H9 (cell line): ENCODE measurements around the gene LPAR3. TPM values are rescaled to one million over a fixed set of nuclear protein-coding genes. Genes with fewer than 3 reads are reported as not detected.

Experiments
- DNase-seq: peaks from one replicate; pipeline ENCODE4 v3.0.0-alpha.2; 2017
- H2AFZ ChIP-seq: one replicate; pipeline ENCODE4 v1.6.1; 2013; ENCODE audit warnings: mild to moderate bottlenecking, low read length, control low read depth, moderate library complexity
- H2AK5ac ChIP-seq: 2 replicates; pipeline ENCODE4 v1.6.1; 2013; ENCODE audit warnings: low read length, control low read depth, mixed read lengths; ENCODE audit not compliant: insufficient read length
- H2BK120ac ChIP-seq: one replicate; pipeline ENCODE4 v1.6.1; 2013; ENCODE audit warnings: low read depth, mild to moderate bottlenecking, low read length, control low read depth, inconsistent platforms; ENCODE audit not compliant: poor library complexity, severe bottlenecking
- H2BK12ac ChIP-seq: 2 replicates; pipeline ENCODE4 v1.6.1; 2013; ENCODE audit warnings: low read length, control low read depth, mixed read lengths, low read depth; ENCODE audit not compliant: insufficient read length
- H2BK15ac ChIP-seq: 2 replicates; pipeline ENCODE4 v1.6.1; 2013; ENCODE audit warnings: low read depth, low read length, control low read depth
- H2BK20ac ChIP-seq: one replicate; pipeline ENCODE4 v1.6.1; 2013; ENCODE audit warnings: low read depth, mild to moderate bottlenecking, low read length, control low read depth, inconsistent platforms; ENCODE audit not compliant: poor library complexity, severe bottlenecking
- H2BK5ac ChIP-seq: 2 replicates; pipeline ENCODE4 v1.6.1; 2013; ENCODE audit warnings: low read length, control low read depth, mixed read lengths; ENCODE audit not compliant: insufficient read length
- H3K14ac ChIP-seq: 2 replicates; pipeline ENCODE4 v1.6.1; 2013; ENCODE audit warnings: low read length, control low read depth; ENCODE audit not compliant: insufficient read depth
- H3K18ac ChIP-seq: 2 replicates; pipeline ENCODE4 v1.6.1; 2013; ENCODE audit warnings: low read depth, mild to moderate bottlenecking, mixed read lengths, low read length, control low read depth; ENCODE audit not compliant: insufficient read length
- H3K23ac ChIP-seq: 2 replicates; pipeline ENCODE4 v1.6.1; 2013; ENCODE audit warnings: low read length, control low read depth, mixed read lengths, low read depth; ENCODE audit not compliant: insufficient read length
- H3K23me2 ChIP-seq: 2 replicates; pipeline ENCODE4 v1.6.1; 2013; ENCODE audit warnings: low read depth, mild to moderate bottlenecking, mixed read lengths, low read length, control low read depth; ENCODE audit not compliant: insufficient read length, poor library complexity, severe bottlenecking
- H3K27ac ChIP-seq: 2 replicates; pipeline ENCODE4 v1.5.1; 2013; ENCODE audit warnings: low read length, control low read depth, mixed read lengths, low read depth; ENCODE audit not compliant: insufficient read length
- H3K27me3 ChIP-seq: 2 replicates; pipeline ENCODE4 v1.6.1; 2013; ENCODE audit warnings: low read length, control low read depth, inconsistent platforms; ENCODE audit not compliant: insufficient read depth
- H3K4ac ChIP-seq: 2 replicates; pipeline ENCODE4 v1.6.1; 2013; ENCODE audit warnings: low read depth, mild to moderate bottlenecking, control low read depth, inconsistent platforms, low read length, moderate library complexity
- H3K4me1 ChIP-seq: 2 replicates; pipeline ENCODE4 v1.6.1; 2013; ENCODE audit warnings: low read length, control low read depth, inconsistent platforms; ENCODE audit not compliant: insufficient read depth
- H3K4me2 ChIP-seq: 2 replicates; pipeline ENCODE4 v1.6.1; 2013; ENCODE audit warnings: low read length, control low read depth, mixed read lengths; ENCODE audit not compliant: insufficient read length, insufficient read depth
- H3K56ac ChIP-seq: 2 replicates; pipeline ENCODE4 v1.6.1; 2013; ENCODE audit warnings: low read depth, mild to moderate bottlenecking, mixed read lengths, low read length, control low read depth; ENCODE audit not compliant: insufficient read length
- H3K79me1 ChIP-seq: 2 replicates; pipeline ENCODE4 v1.6.1; 2013; ENCODE audit warnings: low read depth, mild to moderate bottlenecking, moderate library complexity, low read length, control low read depth, inconsistent platforms; ENCODE audit not compliant: insufficient read depth, poor library complexity, severe bottlenecking
- H3K79me2 ChIP-seq: 2 replicates; pipeline ENCODE4 v1.6.1; 2013; ENCODE audit warnings: low read length, control low read depth, inconsistent platforms; ENCODE audit not compliant: insufficient read depth
- H3K9ac ChIP-seq: 2 replicates; pipeline ENCODE4 v1.6.1; 2013; ENCODE audit warnings: low read length, control low read depth, mixed read lengths; ENCODE audit not compliant: insufficient read length; ENCODE audit errors: extremely low read depth
- H3K9me3 ChIP-seq: one replicate; pipeline ENCODE4 v1.6.1; 2013; ENCODE audit warnings: low read depth, low read length, inconsistent platforms; ENCODE audit not compliant: control insufficient read depth
- H3T11ph ChIP-seq: one replicate; pipeline ENCODE4 v1.6.1; 2013; ENCODE audit warnings: mild to moderate bottlenecking, low read length, control low read depth, inconsistent platforms
- H4K20me1 ChIP-seq: one replicate; pipeline ENCODE4 v1.6.1; 2013; ENCODE audit not compliant: control insufficient read depth, insufficient read length, insufficient read depth
- H4K5ac ChIP-seq: 2 replicates; pipeline ENCODE4 v1.6.1; 2013; ENCODE audit warnings: low read depth, mild to moderate bottlenecking, mixed read lengths, low read length, control low read depth; ENCODE audit not compliant: insufficient read length
- H4K8ac ChIP-seq: replicated peaks from 2 replicates; pipeline ENCODE4 v1.6.1; 2013; ENCODE audit warnings: low read length, control low read depth, mixed read lengths, low read depth; ENCODE audit not compliant: insufficient read length
- H4K91ac ChIP-seq: 2 replicates; pipeline ENCODE4 v1.6.1; 2013; ENCODE audit warnings: low read depth, mild to moderate bottlenecking, moderate library complexity, mixed read lengths, low read length, control low read depth; ENCODE audit not compliant: insufficient read length
- H3K27ac Mint-ChIP-seq, 3 experiments: 2 replicates in 2 of 3; 3 replicates in 1 of 3; pipeline ENCODE4 v1.8.0; 2020 to 2021; ENCODE audit warnings: mixed read lengths in 3 of 3, mild to moderate bottlenecking in 1 of 3, moderate library complexity in 1 of 3
- H3K27me3 Mint-ChIP-seq: 2 replicates; pipeline ENCODE4 v1.8.0; 2021; ENCODE audit warnings: low read depth, mild to moderate bottlenecking, moderate library complexity, mixed read lengths
- H3K36me3 Mint-ChIP-seq, 3 experiments: 2 replicates in 2 of 3; 3 replicates in 1 of 3; pipeline ENCODE4 v1.8.0; 2020 to 2021; ENCODE audit warnings: low read depth in 3 of 3, mixed read lengths in 3 of 3; ENCODE audit not compliant: insufficient read depth in 1 of 3
- H3K4me1 Mint-ChIP-seq, 2 experiments: 2 replicates each; pipeline ENCODE4 v1.8.0; 2020; ENCODE audit warnings: mixed read lengths in 2 of 2
- H3K4me3 Mint-ChIP-seq, 2 experiments: 2 replicates in 1 of 2; 3 replicates in 1 of 2; pipeline ENCODE4 v1.8.0; 2020 to 2021; ENCODE audit warnings: mild to moderate bottlenecking in 2 of 2, mixed read lengths in 2 of 2, moderate library complexity in 1 of 2
- H3K9me3 Mint-ChIP-seq, 2 experiments: 2 replicates in 1 of 2; 3 replicates in 1 of 2; pipeline ENCODE4 v1.8.0; 2020; ENCODE audit warnings: mild to moderate bottlenecking in 2 of 2, mixed read lengths in 2 of 2, moderate library complexity in 1 of 2
- WGBS: extraction: QIAGEN DNeasy Blood & Tissue Kit; methylation state at CpG from one replicate; pipeline ENCODE4 v1.1.7; 2013; ENCODE audit warnings: missing lambda C conversion rate, low lambda C conversion rate, mixed read lengths; ENCODE audit not compliant: insufficient read length; ENCODE audit errors: extremely low coverage; 5-methylcytosine and 5-hydroxymethylcytosine counted together
- total RNA-seq: library from RNA; stranded (reverse); gene quantifications from 2 replicates; pipeline ENCODE4 v1.2.1, GENCODE V29; 2021
- TF ChIP-seq, protein P1 (sequence below): fragments of 200-600 bp; sonication (generic); conservative IDR thresholded peaks from 3 replicates; pipeline ENCODE4 v1.8.0; 2021; ENCODE audit warnings: antibody characterized with exemption, mild to moderate bottlenecking

LPAR3 gene
- total RNA-seq, 1 experiment from 2014 or later: 3.0 TPM

DNA sequence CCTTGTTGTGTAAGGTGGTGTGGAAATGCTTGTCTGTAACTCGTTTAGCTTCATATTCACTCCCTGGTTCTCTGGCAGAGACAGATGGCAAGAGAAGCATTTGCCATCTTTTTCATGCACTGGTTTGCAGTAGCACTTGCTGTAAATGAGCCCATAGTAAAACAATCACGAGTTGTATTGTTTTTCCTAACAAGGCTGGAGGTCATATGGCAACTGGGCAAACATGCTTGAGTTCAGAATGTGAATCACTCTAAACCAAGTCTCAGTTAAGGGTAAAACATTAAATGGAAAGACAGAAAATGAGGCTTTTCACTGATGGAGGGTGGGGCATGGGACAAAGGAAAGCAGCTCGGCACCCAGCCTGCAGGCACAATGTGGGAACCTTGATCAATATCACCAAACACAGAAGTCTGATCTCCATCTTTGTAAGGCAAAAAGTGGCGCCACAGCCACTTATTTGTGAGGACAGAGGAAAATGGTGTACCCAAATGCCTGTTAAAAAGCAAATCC lies 26.5 kb upstream of the LPAR3 start:
- H2BK12ac ChIP-seq: no peak overlapping the region
- H3T11ph ChIP-seq: no peak overlapping the region
- no peak overlapping the region for H3K4me3 Mint-ChIP-seq
- H4K91ac ChIP-seq: no peak overlapping the region
- no peaks in the 10 kb centered on the region for H3K23me2 ChIP-seq
- H3K27me3 Mint-ChIP-seq: peaks cover 3% of the 10 kb centered on the region; the same call in 1 of the 2 replicates
- H3K27me3 ChIP-seq: no peaks in the 10 kb centered on the region
- H3K23ac ChIP-seq: no peak overlapping the region
- H3K36me3 Mint-ChIP-seq: no peaks in the 10 kb centered on the region
- no peak overlapping the region for H3K4ac ChIP-seq
- DNase-seq: no peak
- H2AFZ ChIP-seq: no peak overlapping the region
- H2BK20ac ChIP-seq: no peak overlapping the region
- no peak overlapping the region for H3K27ac Mint-ChIP-seq
- no CpG with 5 or more reads among the region's 4 CpGs for WGBS
- no peak overlapping the region for H3K56ac ChIP-seq
- H3K18ac ChIP-seq: no peak overlapping the region
- H2AK5ac ChIP-seq: no peak overlapping the region
- no peak overlapping the region for H3K4me2 ChIP-seq
- no peak overlapping the region for H3K27ac ChIP-seq
- no peak overlapping the region for H2BK15ac ChIP-seq
- TF ChIP-seq, protein P1, sequence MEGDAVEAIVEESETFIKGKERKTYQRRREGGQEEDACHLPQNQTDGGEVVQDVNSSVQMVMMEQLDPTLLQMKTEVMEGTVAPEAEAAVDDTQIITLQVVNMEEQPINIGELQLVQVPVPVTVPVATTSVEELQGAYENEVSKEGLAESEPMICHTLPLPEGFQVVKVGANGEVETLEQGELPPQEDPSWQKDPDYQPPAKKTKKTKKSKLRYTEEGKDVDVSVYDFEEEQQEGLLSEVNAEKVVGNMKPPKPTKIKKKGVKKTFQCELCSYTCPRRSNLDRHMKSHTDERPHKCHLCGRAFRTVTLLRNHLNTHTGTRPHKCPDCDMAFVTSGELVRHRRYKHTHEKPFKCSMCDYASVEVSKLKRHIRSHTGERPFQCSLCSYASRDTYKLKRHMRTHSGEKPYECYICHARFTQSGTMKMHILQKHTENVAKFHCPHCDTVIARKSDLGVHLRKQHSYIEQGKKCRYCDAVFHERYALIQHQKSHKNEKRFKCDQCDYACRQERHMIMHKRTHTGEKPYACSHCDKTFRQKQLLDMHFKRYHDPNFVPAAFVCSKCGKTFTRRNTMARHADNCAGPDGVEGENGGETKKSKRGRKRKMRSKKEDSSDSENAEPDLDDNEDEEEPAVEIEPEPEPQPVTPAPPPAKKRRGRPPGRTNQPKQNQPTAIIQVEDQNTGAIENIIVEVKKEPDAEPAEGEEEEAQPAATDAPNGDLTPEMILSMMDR: no peak
- no peak overlapping the region for H4K5ac ChIP-seq
- no peaks in the 10 kb centered on the region for H3K79me2 ChIP-seq
- H3K14ac ChIP-seq: no peak overlapping the region
- no peak overlapping the region for H2BK5ac ChIP-seq
- H3K4me1 Mint-ChIP-seq: no peaks in the 10 kb centered on the region; a peak in 1 of 4 replicates
- no peak overlapping the region for H4K8ac ChIP-seq
- H3K79me1 ChIP-seq: no peaks in the 10 kb centered on the region
- no peaks in the 10 kb centered on the region for H3K4me1 ChIP-seq
- no peaks in the 10 kb centered on the region for H3K9me3 ChIP-seq
- H3K9ac ChIP-seq: no peak overlapping the region
- H3K9me3 Mint-ChIP-seq: no peaks in the 10 kb centered on the region
- no peaks in the 10 kb centered on the region for H4K20me1 ChIP-seq
- H2BK120ac ChIP-seq: no peak overlapping the region
